Stimulated activated CD4-positive, alpha-beta T cell treated with anti-CD3 and anti-CD28 coated beads, Interleukin-15, amount 100 ng/mL, for 24 hours (primary cell): Measurements from ENCODE around the gene PDE4A.

Source experiments
- DNase-seq: peaks from one replicate; pipeline ENCODE4 v3.0.0-alpha.2; 2020

Gene PDE4A

GRCh38 chr19:10516671-10517286 is 96.4 kb downstream of the PDE4A start:
- no peak for DNase-seq

DNA sequence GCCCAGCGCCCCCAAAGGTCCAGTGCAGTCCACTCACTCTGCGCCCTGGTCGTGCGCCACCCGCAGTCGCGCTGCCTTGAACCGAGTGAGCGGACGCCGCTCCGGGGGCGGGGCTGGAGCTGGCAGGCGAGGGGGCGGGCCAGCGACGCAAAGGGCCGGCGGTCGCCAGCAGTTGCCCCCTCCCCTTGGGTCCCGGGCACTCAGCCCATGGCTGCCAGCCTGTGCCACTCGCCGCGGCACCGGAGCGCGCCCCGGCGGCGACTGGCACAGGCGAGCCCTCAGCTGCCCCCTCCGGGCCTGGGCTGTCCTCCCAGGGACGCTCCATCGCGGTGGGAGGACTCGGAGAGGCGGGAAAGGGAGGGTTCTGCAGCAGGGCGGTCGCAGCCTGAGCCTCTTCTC is 97.0 kb downstream of the PDE4A start, which contains the start of gene S1PR5:
TSS of gene S1PR5 (minus strand) at position 87 of the 399 bp plus-strand sequence. CDS start 2,436 bp downstream, outside the sequence.
- peak; percentile 21 for DNase-seq

- peak; percentile 19 for DNase-seq
Observed at GRCh38 chr19:10517760-10518443, 97.6 kb downstream of the PDE4A start.

DNA sequence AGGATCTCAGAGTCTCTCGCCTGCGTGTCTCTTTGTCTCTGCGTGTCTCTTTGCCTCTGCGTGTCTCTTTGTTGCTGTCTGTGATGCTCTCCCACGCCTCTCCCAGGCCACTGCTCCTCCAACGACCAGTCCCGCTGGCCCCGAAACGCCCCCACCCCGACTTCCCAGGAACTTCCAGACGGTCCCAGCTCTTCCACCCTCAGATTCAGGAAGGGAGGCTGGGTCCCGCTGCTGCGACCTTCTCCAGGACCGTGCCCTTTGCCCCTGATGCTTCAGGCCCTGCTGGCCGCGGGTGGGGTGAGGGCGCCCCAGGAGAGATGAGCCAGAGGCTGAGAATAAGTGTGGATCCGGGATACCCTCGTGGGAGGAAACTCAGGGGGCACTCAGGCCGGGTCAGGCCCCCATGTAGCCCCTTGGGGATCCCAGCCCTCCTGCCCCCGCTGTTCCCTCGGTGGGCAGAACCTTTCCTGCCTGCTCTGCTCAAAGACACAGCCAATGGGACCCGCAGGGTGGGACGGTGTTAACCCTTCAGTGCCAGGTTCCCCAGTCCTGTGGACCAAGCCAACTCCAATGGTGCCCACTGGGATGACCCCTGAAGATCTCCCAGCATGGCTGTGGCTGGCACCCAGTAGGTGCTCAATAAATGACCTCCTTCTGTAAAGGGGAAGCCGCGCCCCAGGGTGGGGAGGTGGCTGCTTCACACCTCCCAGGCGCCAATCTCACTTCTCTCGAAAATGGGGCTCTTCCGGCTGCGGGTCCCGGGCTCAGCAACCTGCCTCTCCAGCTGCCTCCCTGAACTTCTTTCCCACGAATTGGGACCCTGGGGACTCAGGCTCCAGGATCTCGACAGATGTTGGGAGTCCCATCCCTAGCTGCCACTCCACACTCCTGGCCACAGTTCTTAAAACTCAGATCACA is 98.4 kb downstream of the PDE4A start:
- DNase-seq = no peak
